Measurements from ENCODE around the gene LHFPL3. TPM values are rescaled to one million over a fixed set of nuclear protein-coding genes. Genes with fewer than 3 reads are reported as not detected.

The LHFPL3 gene
- total and polyA plus RNA-seq, 2 experiments from 2014 or later: not detected

DNA sequence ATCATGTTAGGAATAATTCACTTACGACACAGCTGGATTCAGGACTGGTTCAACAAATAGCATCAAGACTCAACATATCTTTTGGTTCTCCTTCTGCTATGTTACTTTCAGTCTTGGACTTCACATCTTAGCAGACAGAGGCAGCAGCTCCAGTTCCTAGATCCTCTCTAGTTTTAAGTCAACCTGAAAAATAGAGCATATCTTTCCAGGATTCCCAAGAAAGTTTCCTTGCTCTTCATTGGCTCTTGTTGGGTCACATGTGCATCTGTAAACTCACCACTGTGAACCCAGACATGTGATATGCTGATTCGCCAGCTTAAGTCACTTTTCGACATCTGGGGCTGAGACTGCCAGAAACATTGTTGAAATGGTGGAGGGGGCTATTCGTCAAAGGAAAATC is 475.5 kb downstream of the LHFPL3 start:
- H3K4me3 ChIP-seq: no peak overlapping the region
- no peak for DNase-seq (ENCODE audit: low read depth in 1 of 2, low spot score in 1 of 2)
- H3K27me3 ChIP-seq: no peaks in the 10 kb centered on the region
- no peaks in the 10 kb centered on the region for H3K36me3 ChIP-seq
- H3K27ac ChIP-seq: no peak overlapping the region
- TF ChIP-seq, protein P1, sequence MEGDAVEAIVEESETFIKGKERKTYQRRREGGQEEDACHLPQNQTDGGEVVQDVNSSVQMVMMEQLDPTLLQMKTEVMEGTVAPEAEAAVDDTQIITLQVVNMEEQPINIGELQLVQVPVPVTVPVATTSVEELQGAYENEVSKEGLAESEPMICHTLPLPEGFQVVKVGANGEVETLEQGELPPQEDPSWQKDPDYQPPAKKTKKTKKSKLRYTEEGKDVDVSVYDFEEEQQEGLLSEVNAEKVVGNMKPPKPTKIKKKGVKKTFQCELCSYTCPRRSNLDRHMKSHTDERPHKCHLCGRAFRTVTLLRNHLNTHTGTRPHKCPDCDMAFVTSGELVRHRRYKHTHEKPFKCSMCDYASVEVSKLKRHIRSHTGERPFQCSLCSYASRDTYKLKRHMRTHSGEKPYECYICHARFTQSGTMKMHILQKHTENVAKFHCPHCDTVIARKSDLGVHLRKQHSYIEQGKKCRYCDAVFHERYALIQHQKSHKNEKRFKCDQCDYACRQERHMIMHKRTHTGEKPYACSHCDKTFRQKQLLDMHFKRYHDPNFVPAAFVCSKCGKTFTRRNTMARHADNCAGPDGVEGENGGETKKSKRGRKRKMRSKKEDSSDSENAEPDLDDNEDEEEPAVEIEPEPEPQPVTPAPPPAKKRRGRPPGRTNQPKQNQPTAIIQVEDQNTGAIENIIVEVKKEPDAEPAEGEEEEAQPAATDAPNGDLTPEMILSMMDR (IDR thresholded peaks at IDR 0.05; ENCODE audit: low read depth, low read length): no peak
- no peaks in the 10 kb centered on the region for H3K9me3 ChIP-seq (ENCODE audit: low read depth)
- H3K4me1 ChIP-seq (ENCODE audit: low read depth): no peaks in the 10 kb centered on the region

DNA sequence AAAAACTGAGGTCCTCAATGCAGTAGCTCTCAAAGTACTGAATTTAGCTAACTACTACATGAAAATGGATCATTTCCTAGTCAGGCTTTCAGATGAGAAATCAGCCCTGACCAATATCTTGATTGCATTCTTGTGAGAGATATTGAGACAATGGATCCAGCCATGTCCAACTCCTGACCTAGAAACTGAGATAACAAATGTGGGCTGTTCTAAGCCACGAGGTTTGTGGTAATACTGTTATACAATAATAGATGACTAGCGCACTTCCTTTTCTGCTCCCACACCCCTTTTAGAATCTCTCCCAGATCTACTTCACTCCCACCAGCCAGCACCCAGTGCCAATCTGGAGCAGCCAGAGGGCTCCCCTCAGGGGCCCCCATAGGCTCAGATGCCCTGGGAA is 476.3 kb downstream of the LHFPL3 start:
- Histone ChIP-seq H3K27me3 (no peaks in the 10 kb centered on the region), H3K27ac (no peak overlapping the region), H3K9me3 (ENCODE audit: low read depth) (no peaks in the 10 kb centered on the region), H3K36me3 (no peaks in the 10 kb centered on the region), H3K4me1 (ENCODE audit: low read depth) (no peaks in the 10 kb centered on the region), H3K4me3 (no peak overlapping the region)
- TF ChIP-seq, protein P1 (IDR thresholded peaks at IDR 0.05; ENCODE audit: low read depth, low read length): no peak
- no peak for DNase-seq (ENCODE audit: low read depth in 1 of 2, low spot score in 1 of 2)

DNA sequence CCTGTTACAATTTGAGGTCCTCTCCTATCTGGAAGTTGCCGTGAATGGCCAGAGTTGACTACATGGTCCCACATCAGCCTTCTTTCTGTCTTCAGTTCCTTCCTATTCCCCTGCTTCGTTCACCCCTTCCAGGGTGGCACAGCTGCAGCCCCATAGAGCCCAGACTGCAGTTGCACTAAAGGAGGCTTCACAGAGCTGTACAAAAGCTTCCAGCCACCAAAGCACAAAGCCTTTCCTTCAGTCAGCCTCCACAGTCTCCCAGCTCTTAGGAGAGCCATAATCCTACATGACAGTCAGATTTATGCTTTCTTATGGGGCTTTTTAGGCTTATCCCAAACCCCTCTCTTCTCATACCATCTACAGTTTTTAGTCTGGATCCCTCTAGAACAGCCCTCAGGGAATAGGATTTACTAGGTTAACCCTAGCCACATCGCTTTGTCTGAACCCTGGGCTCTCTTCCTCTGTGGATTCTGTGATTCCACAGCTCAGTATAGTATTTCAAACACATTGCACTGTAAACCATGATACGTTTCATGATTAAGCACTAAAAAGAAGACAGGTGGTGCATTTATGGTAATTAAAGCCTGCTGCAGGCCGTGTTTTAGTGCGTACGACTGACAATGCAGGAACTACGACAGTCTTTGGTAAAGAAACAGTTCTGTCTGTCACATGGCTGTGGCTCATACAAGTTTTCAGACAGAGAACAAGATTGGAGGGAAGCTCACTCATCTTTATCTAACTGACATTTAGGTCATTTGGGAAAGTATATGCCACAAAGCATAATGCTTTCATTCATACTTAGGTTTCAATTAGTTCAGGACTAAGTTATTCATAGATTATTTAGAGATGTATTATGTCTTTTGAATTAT is 477.3 kb downstream of the LHFPL3 start:
- H3K9me3 ChIP-seq (ENCODE audit: low read depth): no peaks in the 10 kb centered on the region
- DNase-seq (ENCODE audit: low read depth in 1 of 2, low spot score in 1 of 2): no peak
- no peaks in the 10 kb centered on the region for H3K36me3 ChIP-seq
- TF ChIP-seq, protein P1 (IDR thresholded peaks at IDR 0.05; ENCODE audit: low read depth, low read length): no peak
- no peaks in the 10 kb centered on the region for H3K4me1 ChIP-seq (ENCODE audit: low read depth)
- H3K4me3 ChIP-seq: no peak overlapping the region
- no peak overlapping the region for H3K27ac ChIP-seq
- H3K27me3 ChIP-seq: no peaks in the 10 kb centered on the region

DNA sequence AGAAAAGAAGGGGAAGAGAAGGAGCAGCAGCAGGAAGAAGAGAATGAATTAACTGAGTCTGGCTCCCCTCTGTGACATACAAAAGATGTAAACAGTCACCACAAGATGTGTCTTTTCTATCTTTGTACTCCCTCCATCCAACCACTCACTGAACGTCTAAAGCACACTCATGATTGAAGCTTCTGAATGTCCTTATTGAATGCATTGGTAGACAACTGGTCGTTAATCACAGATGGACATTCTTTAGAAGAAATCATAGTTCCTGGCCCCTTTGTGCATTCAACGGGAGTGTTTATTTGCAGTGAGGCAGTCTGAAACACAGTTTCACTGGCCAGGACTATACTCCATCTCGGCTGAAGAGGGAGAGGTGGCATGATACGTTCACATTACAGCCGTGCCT is 479.3 kb downstream of the LHFPL3 start:
- H3K36me3 ChIP-seq: no peaks in the 10 kb centered on the region

DNA sequence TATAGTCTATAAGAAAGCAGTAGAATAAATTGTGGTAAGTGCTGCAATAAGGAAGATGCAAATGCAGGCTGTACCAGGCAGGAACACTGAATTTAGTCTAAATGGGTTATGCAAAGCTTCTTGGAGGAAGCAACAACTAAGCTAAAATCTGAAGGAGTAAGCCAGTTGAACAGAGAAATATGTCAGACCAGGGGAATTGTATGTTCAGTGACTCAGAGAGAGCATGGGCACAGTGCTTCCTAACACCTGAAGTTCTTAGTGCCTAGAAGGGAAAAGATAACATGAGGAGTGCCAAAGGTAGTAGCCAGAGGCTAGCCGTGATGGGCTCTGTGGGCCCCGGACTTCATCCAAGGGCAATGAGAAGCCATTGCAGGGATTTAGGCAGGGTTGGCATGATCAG is 481.5 kb downstream of the LHFPL3 start:
- Histone ChIP-seq H3K4me3 (no peak overlapping the region), H3K36me3 (no peaks in the 10 kb centered on the region), H3K27me3 (no peaks in the 10 kb centered on the region), H3K27ac (no peak overlapping the region), H3K4me1 (ENCODE audit: low read depth) (no peaks in the 10 kb centered on the region), H3K9me3 (ENCODE audit: low read depth) (no peaks in the 10 kb centered on the region)
- DNase-seq (ENCODE audit: low read depth in 1 of 2, low spot score in 1 of 2): no peak
- TF ChIP-seq, protein P1 (IDR thresholded peaks at IDR 0.05; ENCODE audit: low read depth, low read length): no peak

More for the DNA sequence above, 479.3 kb downstream of the LHFPL3 start:
- Histone ChIP-seq H3K4me3 (no peak overlapping the region), H3K27ac (no peak overlapping the region), H3K4me1 (ENCODE audit: low read depth) (no peaks in the 10 kb centered on the region), H3K27me3 (no peaks in the 10 kb centered on the region), H3K9me3 (ENCODE audit: low read depth) (no peaks in the 10 kb centered on the region)
- TF ChIP-seq, protein P1 (IDR thresholded peaks at IDR 0.05; ENCODE audit: low read depth, low read length): no peak
- DNase-seq (ENCODE audit: low read depth in 1 of 2, low spot score in 1 of 2): no peak
